Measurements from ENCODE around the gene ULBP1. TPM values are rescaled to one million over a fixed set of nuclear protein-coding genes. Genes with fewer than 3 reads are reported as not detected.
"Not testable (repeated sequence)": the region's sequence is repeated elsewhere in the genome, so short reads cannot be mapped to it uniquely, and the experiment has no call there.

ULBP1 gene
- polyA plus RNA-seq, 3 donors, result 0.06 to 0.79 (median 0.09) TPM

DNA sequence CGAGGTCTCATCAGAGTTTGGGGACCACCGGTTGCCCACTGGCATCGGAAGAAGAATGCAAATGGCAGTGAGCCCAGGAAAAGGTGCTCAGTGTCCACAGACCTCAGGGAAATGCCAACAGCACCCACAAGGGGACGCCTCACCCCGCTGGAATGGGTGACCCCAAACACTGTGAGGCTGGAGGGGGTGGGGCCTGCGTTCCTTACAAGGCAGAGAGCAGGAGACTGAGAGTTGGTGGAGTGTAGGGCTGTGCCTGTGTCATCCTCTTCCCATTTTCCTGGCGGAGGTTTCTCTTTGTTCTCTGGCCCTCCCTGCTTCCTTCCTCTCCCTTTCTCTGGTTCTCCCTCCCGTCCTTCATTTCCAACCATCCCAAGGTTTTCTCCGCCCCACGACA is 9.8 kb upstream of the ULBP1 start:
- H3K27ac ChIP-seq (ENCODE audit: low read depth in 1 of 2, low read length in 2 of 2); H3K4me2 ChIP-seq (replicated peaks; ENCODE audit: extremely low read depth, low read length, poor library complexity, severe bottlenecking); H3K4me1 Mint-ChIP-seq; H3K36me3 Mint-ChIP-seq; H3K9ac ChIP-seq (ENCODE audit: insufficient read depth, low read length, poor library complexity, severe bottlenecking); intact Hi-C loops (cut with micrococcal nuclease); H3K4me3 ChIP-seq (replicated peaks in 1 of 3; ENCODE audit: low read depth in 2 of 3, low read length in 3 of 3); H3K36me3 ChIP-seq (replicated peaks in 1 of 2; ENCODE audit: control insufficient read depth in 1 of 2, insufficient read depth in 2 of 2, low read length in 2 of 2); H4K20me1 ChIP-seq (ENCODE audit: insufficient read depth, low read length); DNase-seq; H2AFZ ChIP-seq (ENCODE audit: insufficient read depth, low read depth, low read length, poor library complexity, severe bottlenecking); H3K9me3 ChIP-seq (replicated peaks in 1 of 2; ENCODE audit: control insufficient read depth in 1 of 2, insufficient read depth in 1 of 2, low read length in 2 of 2); H3K27ac Mint-ChIP-seq; H3K4me1 ChIP-seq (ENCODE audit: control insufficient read depth in 1 of 2, insufficient read depth in 2 of 2, low read length in 2 of 2); H3K79me2 ChIP-seq (ENCODE audit: insufficient read depth, low read length): not testable (repeated sequence)
- H3K27me3 ChIP-seq (ENCODE audit: control insufficient read depth in 2 of 2, insufficient read depth in 2 of 2, low read length in 2 of 2), result peaks cover 63 to 93% of the 10 kb centered on the region in 2 donors
- H3K9me3 Mint-ChIP-seq, result peaks cover 0 to 14% (median 3%) of the 10 kb centered on the region in 7 donors
- no CpG with 5 or more reads among the region's 10 CpGs for WGBS (ENCODE audit: insufficient coverage)
- peak overlapping the region in 1 of 2 donors; percentile 79 for H3K4me3 Mint-ChIP-seq
- peaks cover 77 to 90% (median 90%) of the 10 kb centered on the region in 3 donors for H3K27me3 Mint-ChIP-seq (ENCODE audit: low read depth in 3 of 3)

GRCh38 chr6:149954328-149954983 is 9.3 kb upstream of the ULBP1 start:
- not testable (repeated sequence) for DNase-seq
- peaks cover 68 to 93% of the 10 kb centered on the region in 2 donors for H3K27me3 ChIP-seq (ENCODE audit: control insufficient read depth in 2 of 2, insufficient read depth in 2 of 2, low read length in 2 of 2)
- WGBS (ENCODE audit: insufficient coverage), result 8% methylated on average over 10 of the region's 53 CpGs

DNA sequence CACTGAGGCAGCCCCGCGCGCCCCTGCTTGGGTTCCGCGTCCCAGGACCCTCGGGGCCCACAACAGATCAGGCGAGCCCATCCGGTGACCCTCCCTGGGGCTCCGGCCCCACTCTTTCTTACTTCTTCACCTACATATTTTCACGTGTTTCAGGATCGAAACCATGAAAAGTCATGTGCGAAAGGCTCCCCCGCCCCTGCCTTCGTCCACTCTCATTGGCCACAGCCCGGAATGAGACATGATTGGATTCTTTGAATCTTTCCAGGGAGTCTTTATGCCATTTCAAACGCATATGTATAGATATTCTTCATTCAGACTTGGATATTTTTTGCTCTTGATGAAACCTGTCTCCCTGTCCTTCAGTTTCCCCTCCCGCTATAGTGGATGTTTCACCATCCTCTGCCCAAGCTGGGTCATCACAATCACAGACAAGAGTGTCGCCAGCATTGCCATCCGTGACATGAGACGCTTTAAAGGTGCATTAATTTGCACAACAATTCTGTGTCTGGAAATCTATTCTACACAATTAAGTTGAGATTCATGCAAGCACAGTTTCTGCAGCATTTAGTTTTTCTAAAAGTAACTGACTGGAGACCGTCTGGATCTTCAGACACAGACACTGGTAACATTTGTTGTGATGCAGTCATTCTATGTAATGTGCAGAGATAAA is 8.6 kb upstream of the ULBP1 start:
- H3K9me3 Mint-ChIP-seq, result peaks cover 0 to 14% (median 3%) of the 10 kb centered on the region in 7 donors
- H3K36me3 Mint-ChIP-seq; H3K9ac ChIP-seq (ENCODE audit: insufficient read depth, low read length, poor library complexity, severe bottlenecking); H3K4me2 ChIP-seq (replicated peaks; ENCODE audit: extremely low read depth, low read length, poor library complexity, severe bottlenecking); intact Hi-C loops (cut with micrococcal nuclease); H3K9me3 ChIP-seq (replicated peaks in 1 of 2; ENCODE audit: control insufficient read depth in 1 of 2, insufficient read depth in 1 of 2, low read length in 2 of 2); H3K36me3 ChIP-seq (replicated peaks in 1 of 2; ENCODE audit: control insufficient read depth in 1 of 2, insufficient read depth in 2 of 2, low read length in 2 of 2); H3K4me1 Mint-ChIP-seq; H2AFZ ChIP-seq (ENCODE audit: insufficient read depth, low read depth, low read length, poor library complexity, severe bottlenecking); H3K27ac ChIP-seq (ENCODE audit: low read depth in 1 of 2, low read length in 2 of 2); H3K4me3 ChIP-seq (replicated peaks in 1 of 3; ENCODE audit: low read depth in 2 of 3, low read length in 3 of 3); H3K79me2 ChIP-seq (ENCODE audit: insufficient read depth, low read length); DNase-seq; H3K4me1 ChIP-seq (ENCODE audit: control insufficient read depth in 1 of 2, insufficient read depth in 2 of 2, low read length in 2 of 2); H4K20me1 ChIP-seq (ENCODE audit: insufficient read depth, low read length); H3K27ac Mint-ChIP-seq: not testable (repeated sequence)
- H3K27me3 ChIP-seq (ENCODE audit: control insufficient read depth in 2 of 2, insufficient read depth in 2 of 2, low read length in 2 of 2), result peaks cover 64 to 91% of the 10 kb centered on the region in 2 donors
- peak overlapping the region in 1 of 2 donors; percentile 79 for H3K4me3 Mint-ChIP-seq
- WGBS (ENCODE audit: insufficient coverage), result 8% methylated on average over 4 of the region's 21 CpGs
- peaks cover 77 to 91% (median 90%) of the 10 kb centered on the region in 3 donors for H3K27me3 Mint-ChIP-seq (ENCODE audit: low read depth in 3 of 3)

More at GRCh38 chr6:149954328-149954983, 9.3 kb upstream of the ULBP1 start:
- H3K79me2 ChIP-seq (ENCODE audit: insufficient read depth, low read length); H3K9ac ChIP-seq (ENCODE audit: insufficient read depth, low read length, poor library complexity, severe bottlenecking); H3K27ac Mint-ChIP-seq; H2AFZ ChIP-seq (ENCODE audit: insufficient read depth, low read depth, low read length, poor library complexity, severe bottlenecking); H3K27ac ChIP-seq (ENCODE audit: low read depth in 1 of 2, low read length in 2 of 2); H3K4me3 Mint-ChIP-seq; H3K4me2 ChIP-seq (replicated peaks; ENCODE audit: extremely low read depth, low read length, poor library complexity, severe bottlenecking); H3K9me3 ChIP-seq (replicated peaks in 1 of 2; ENCODE audit: control insufficient read depth in 1 of 2, insufficient read depth in 1 of 2, low read length in 2 of 2); H3K36me3 ChIP-seq (replicated peaks in 1 of 2; ENCODE audit: control insufficient read depth in 1 of 2, insufficient read depth in 2 of 2, low read length in 2 of 2); H4K20me1 ChIP-seq (ENCODE audit: insufficient read depth, low read length); intact Hi-C loops (cut with micrococcal nuclease); H3K4me1 ChIP-seq (ENCODE audit: control insufficient read depth in 1 of 2, insufficient read depth in 2 of 2, low read length in 2 of 2); H3K4me1 Mint-ChIP-seq; H3K36me3 Mint-ChIP-seq; H3K4me3 ChIP-seq (replicated peaks in 1 of 3; ENCODE audit: low read depth in 2 of 3, low read length in 3 of 3): not testable (repeated sequence)
- Mint-ChIP-seq H3K9me3 (peaks cover 0 to 14% (median 3%) of the 10 kb centered on the region in 7 donors), H3K27me3 (ENCODE audit: low read depth in 3 of 3) (peaks cover 80 to 93% (median 90%) of the 10 kb centered on the region in 3 donors)

DNA sequence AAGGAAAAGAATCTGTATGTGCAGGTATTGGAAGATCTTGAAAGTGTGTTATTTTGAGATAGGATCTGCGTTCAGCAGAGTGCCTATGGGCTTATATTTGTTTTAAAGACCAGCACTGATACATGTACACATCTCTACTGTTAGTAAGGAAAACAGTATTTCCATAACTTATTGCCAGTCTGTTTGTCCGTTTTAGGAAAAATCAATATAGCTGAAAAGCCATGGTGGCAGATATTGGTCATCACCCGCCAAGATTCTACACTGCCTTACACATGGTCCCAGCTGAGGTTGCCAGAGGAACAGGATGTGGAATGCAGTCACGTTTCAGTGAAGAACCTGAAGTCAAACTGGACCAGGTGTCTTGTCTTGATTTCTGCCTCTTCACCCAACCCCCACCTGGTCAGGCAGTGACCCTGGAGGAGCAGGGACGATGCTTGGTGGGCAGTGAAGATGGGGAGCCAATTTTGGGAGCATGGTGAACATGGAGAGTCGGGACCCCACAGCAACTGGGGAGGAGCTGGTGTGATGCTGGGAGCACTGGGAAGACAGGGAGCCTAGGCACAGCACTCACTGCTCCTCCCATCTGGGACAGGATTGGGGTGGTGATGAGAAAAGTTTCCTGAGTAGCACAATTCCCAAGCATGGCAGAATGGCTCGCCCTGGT is 8.0 kb upstream of the ULBP1 start:
- intact Hi-C loops (cut with micrococcal nuclease); H3K36me3 Mint-ChIP-seq; H2AFZ ChIP-seq (ENCODE audit: insufficient read depth, low read depth, low read length, poor library complexity, severe bottlenecking); H3K9ac ChIP-seq (ENCODE audit: insufficient read depth, low read length, poor library complexity, severe bottlenecking); H3K36me3 ChIP-seq (replicated peaks in 1 of 2; ENCODE audit: control insufficient read depth in 1 of 2, insufficient read depth in 2 of 2, low read length in 2 of 2); H3K4me3 ChIP-seq (replicated peaks in 1 of 3; ENCODE audit: low read depth in 2 of 3, low read length in 3 of 3); H3K4me2 ChIP-seq (replicated peaks; ENCODE audit: extremely low read depth, low read length, poor library complexity, severe bottlenecking); DNase-seq; H3K4me1 ChIP-seq (ENCODE audit: control insufficient read depth in 1 of 2, insufficient read depth in 2 of 2, low read length in 2 of 2); H3K9me3 ChIP-seq (replicated peaks in 1 of 2; ENCODE audit: control insufficient read depth in 1 of 2, insufficient read depth in 1 of 2, low read length in 2 of 2); H3K4me1 Mint-ChIP-seq; H4K20me1 ChIP-seq (ENCODE audit: insufficient read depth, low read length); H3K79me2 ChIP-seq (ENCODE audit: insufficient read depth, low read length); H3K27ac ChIP-seq (ENCODE audit: low read depth in 1 of 2, low read length in 2 of 2): not testable (repeated sequence)
- WGBS (ENCODE audit: insufficient coverage), result 40% methylated on average over 1 of the region's 7 CpGs
- H3K27me3 Mint-ChIP-seq (ENCODE audit: low read depth in 3 of 3), result peaks cover 76 to 91% (median 90%) of the 10 kb centered on the region in 3 donors
- H3K27ac Mint-ChIP-seq, result peak overlapping the region in 1 of 7 donors; percentile 62
- H3K9me3 Mint-ChIP-seq, result peaks cover 0 to 14% (median 3%) of the 10 kb centered on the region in 7 donors
- peaks cover 59 to 91% of the 10 kb centered on the region in 2 donors for H3K27me3 ChIP-seq (ENCODE audit: control insufficient read depth in 2 of 2, insufficient read depth in 2 of 2, low read length in 2 of 2)
- peak overlapping the region in 1 of 2 donors; percentile 79 for H3K4me3 Mint-ChIP-seq
